ENCODE data around the gene BIRC3.
"Not testable (repeated sequence)": the region's sequence is repeated elsewhere in the genome, so short reads cannot be mapped to it uniquely, and the experiment has no call there.

The BIRC3 gene

DNA sequence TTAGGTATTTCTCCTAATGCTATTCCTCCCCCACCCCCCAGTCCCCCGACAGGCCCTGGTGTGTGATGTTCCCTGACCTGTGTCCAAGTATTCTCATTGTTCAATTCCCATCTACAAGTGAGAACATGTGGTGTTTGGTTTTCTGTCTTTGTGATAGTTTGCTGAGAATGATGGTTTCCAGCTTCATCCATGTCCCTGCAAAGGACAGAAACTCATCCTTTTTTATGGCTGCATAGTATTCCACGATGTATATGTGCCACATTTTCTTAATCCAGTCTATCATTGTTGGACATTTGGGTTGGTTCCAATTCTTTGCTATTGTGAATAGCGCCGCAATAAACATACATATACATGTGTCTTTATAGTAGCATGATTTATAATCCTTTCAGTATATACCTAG lies 20.5 kb upstream of the BIRC3 start:
- not testable (repeated sequence) for DNase-seq

DNA sequence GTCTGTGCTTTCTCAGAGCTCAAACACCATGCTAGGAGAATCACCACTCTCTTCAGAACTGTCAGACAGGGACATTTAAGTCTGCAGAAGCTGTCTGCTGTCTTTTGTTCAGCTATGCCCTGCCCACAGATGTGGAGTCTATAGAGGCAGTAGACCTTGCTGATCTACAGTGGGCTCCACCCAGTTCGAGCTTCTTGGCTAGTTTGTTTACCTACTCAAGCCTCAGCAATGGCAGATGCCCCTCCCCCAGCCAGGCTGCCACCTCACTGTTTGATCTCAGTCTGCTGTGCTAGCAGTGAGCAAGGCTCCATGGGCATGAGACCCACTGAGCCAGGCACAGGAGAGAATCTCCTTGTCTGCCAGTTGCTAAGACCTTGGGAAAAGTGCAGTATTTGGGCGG lies 16.4 kb upstream of the BIRC3 start:
- not testable (repeated sequence) for DNase-seq

DNA sequence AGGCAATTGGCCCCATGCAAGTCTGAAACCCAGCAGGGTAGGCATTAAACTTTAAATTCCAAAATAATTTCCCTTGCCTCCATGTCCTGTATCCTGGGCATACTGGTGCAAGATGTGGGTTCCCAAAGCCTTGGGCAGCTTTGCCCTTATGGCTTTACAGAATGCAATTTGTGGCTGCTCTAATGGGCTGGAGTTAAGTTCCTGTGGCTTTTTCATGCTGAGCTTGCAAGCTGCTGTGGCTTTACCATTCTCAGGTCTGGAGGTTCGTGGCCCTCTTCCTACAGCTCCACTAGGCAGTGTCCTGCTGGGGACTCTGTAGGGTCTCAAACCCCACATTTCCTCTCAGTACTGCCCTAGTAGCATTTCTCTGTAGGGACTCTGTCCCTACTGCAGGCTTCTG lies 15.0 kb upstream of the BIRC3 start:
- DNase-seq: no peak

DNA sequence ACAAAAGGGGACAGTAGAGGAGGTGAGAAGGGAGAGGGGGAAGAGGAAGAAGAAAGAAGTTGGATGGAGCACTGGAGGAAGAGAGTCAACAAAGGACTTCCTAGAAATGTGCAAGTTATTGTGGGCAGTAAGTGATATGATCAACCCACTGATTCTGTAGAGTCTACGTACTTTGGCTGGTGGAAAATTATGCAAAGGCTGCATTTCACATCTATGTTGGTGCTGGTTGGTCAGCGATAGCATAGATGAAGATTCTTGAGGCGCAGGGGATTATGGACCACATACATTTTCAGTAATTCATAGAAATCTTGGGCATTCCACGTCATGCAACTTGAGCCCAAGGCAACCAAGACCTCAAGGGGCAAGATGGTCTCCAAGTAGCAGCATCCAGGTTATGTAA lies 12.6 kb upstream of the BIRC3 start:
- no peak for DNase-seq

DNA sequence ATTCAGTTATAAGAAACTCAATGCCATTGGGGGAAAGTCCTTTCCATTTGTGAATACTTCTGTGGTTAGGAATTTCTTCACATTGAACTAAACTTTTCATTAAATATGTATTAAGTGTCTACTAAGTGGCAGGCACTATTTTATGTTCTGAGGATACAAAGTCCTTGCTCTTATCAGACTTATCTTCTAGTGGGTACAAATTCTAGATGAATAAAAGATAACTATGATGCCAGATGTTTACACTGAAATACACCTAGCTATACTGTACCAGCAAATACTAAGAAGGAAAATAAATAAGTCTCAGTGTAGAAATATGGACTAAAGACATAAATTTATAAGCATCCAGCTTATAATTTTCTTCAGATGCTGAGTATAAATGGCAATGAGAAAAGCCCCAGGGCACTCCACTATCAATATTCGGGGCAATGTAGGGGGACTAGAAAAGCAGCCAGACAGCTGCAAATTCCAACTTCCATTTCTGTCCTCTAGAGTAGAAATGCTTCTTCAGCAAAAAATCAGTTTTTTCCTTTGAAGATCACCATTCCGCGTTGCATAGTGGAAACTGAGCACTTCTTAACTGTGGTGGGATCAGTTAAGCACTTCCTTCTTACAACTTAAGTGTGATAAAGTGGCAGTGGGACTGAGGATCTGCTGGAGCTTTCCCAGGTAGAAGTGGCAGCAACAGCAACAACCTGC lies 11.8 kb upstream of the BIRC3 start:
- no peak for DNase-seq

GRCh38 chr11:102306048-102306597 lies 11.2 kb upstream of the BIRC3 start:
- peak in 1 of 2 experiments; percentile 30 for DNase-seq

GRCh38 chr11:102306817-102307726 lies 10.2 kb upstream of the BIRC3 start:
- DNase-seq: no peak

- DNase-seq: no peak
Measured at GRCh38 chr11:102307727-102308038, 9.6 kb upstream of the BIRC3 start.

GRCh38 chr11:102309621-102310541 lies 7.4 kb upstream of the BIRC3 start:
- DNase-seq: no peak

DNA sequence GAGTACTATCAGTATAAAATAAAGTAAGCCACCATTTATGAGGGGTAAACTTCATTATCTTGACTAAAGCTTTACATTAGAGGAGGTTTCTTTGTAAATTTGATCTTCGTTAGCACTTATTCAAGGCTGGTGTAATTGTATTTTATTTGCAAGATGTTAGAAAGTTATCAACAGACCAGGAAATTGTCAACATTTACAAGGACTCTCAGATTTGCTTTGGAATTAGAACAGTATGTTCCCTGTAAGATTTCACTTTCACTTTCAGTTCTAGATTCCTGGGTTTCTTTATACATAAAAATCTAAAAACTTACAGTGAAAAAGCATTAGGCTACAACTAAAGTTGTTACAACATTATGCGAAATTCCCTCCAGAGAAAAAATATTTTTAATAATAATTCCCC lies 4.6 kb upstream of the BIRC3 start:
- DNase-seq: no peak

DNA sequence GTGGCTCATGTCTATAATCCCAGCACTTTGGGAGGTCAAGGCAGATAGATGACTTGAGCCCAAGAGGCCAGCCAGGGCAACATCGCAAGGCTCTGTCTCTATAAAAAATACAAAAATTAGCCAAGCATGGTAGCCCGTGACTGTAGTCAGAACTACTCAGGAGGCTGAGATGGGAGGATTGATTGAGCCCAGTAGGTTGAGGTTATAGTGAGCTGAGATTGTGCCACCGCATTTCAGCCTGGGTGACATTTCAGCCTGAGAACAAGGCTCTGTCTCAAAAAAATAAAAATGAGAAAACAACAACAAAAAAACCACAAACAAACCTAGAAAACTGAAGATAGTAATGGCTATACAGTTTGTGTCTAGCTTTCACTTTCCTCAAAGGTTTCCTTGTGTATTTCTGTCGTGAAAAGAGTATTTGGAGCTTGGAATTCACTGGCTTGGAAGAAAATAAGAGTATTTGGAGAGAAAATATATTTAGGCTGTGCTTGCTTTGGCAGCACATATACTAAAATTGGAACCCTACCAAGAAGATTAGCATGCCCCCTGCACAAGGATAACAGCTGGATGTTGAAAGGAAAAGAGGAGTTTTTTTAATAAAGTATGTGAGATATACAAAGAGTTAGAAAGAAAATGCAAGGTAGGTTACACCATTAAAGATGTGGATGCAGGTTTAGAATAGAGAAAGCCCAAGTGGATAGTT lies 3.9 kb upstream of the BIRC3 start:
- DNase-seq: no peak

DNA sequence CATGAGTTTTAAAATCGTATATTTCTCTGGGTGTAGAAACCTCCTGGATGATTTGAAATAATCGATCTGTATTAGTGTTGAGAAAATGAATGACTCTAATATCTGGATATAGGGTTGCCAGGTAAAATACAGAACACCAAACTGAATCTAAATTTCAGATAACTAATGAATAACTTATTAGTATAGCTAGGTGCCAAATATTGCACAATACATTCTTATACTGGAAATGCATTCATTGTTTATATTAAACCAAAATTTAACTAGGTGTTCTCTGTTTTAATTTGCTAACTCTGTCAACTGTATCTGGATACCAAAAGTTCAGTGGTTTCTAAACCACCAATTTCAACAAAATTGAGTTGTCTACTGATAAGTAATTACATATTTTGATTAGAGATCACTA lies 2.5 kb upstream of the BIRC3 start:
- DNase-seq: no peak

DNA sequence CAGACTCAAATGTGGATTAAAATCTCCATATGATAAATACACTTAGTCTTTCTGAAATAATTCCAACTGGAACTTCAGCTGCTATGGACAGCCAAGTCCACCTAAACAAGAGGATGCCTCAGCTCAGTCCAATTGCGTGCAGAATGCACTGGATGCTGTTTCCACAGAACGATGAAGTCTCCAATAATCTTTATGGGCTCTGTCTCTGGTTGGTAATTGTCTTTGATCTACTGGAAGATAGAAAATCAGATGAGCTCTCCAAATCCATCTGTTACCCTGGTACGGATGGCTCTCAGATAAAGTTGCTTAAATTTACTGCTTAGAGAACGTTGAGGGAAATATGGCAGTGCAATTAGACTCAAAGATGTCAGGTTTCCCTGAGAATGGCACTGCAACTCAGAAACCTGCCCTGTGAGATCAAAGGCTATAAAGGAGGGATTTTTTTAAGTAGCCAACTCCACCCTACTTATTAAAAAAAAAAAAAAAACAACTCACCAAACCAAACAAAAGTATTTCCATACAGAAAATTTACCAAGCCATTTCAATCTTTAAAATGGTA lies 859 bp upstream of the BIRC3 start:
- no peak for DNase-seq

GRCh38 chr11:102317768-102318103 lies 452 bp downstream of the BIRC3 start:
- no peak for DNase-seq

GRCh38 chr11:102318469-102318868 lies 1.2 kb downstream of the BIRC3 start:
- DNase-seq: no peak

DNA sequence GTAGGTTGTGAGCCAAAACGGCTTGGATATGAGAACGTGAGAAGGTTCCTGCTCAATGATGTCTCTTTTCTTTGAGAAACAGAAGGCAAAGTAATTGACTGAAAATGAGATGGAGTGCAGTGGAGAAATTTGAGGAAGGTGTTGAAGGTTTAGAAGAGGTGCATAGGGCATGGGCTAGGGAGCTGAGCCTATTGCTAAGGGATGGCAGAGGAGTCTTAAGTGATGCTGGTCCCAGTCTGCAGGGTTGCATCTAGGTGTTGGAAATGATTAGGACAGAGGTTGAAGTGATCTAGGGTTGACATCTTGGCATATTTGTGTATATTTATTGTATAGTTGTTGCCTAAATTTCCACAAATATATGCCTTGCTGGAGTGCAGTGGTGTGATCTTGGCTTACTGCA lies 2.3 kb downstream of the BIRC3 start:
- no peak for DNase-seq

DNA sequence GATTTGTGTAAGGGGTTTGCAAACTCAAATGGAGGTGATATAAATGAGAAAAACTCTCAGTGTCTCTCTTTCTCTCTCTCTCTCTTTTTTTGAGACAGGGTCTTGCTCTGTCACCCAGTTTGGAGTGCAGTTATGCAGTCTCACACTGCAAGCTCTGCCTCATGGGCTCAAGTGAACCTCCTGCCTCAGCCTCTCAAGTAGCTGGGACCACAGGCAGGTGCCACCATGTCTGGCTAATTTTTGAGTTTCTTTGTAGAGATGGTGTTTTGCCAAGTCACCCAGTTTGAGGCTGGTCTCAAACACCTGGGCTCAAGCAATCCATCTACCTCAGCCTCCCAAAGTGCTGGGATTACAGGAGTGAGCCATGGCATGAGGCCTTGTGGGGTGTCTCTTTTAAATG lies 2.9 kb downstream of the BIRC3 start:
- DNase-seq: no peak

DNA sequence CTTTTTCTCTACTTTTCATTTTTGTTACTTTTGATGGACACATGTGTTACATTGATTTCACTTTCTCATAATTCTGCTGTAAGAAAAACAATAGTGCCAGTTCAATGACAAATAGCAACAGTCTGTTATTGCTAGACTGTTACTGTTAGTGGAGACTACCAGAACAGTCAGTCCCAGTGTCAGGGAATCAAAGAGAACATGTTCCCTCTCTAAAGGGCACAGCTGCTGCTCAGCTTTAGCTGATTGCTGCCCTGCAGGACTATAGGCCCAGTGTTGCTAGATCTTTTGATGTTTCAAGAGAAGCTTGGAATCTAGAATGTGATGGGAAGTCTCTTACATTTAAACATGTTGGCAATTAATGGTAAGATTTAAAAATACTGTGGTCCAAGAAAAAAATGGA lies 3.4 kb downstream of the BIRC3 start:
- DNase-seq: no peak

DNA sequence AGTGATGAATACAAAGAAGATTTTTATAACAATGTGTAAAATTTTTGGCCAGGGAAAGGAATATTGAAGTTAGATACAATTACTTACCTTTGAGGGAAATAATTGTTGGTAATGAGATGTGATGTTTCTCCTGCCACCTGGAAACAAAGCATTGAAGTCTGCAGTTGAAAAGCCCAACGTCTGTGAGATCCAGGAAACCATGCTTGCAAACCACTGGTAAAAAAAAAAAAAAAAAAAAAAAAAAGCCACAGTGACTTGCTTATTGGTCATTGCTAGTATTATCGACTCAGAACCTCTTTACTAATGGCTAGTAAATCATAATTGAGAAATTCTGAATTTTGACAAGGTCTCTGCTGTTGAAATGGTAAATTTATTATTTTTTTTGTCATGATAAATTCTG lies 5.3 kb downstream of the BIRC3 start:
- DNase-seq: no peak

DNA sequence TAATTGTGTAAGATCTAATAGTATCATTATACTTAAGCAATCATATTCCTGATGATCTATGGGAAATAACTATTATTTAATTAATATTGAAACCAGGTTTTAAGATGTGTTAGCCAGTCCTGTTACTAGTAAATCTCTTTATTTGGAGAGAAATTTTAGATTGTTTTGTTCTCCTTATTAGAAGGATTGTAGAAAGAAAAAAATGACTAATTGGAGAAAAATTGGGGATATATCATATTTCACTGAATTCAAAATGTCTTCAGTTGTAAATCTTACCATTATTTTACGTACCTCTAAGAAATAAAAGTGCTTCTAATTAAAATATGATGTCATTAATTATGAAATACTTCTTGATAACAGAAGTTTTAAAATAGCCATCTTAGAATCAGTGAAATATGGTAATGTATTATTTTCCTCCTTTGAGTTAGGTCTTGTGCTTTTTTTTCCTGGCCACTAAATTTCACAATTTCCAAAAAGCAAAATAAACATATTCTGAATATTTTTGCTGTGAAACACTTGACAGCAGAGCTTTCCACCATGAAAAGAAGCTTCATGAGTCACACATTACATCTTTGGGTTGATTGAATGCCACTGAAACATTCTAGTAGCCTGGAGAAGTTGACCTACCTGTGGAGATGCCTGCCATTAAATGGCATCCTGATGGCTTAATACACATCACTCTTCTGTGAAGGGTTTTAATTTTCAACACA lies 6.4 kb downstream of the BIRC3 start:
- DNase-seq: no peak

GRCh38 chr11:102325088-102325487 lies 7.8 kb downstream of the BIRC3 start:
- DNase-seq: no peak

DNA sequence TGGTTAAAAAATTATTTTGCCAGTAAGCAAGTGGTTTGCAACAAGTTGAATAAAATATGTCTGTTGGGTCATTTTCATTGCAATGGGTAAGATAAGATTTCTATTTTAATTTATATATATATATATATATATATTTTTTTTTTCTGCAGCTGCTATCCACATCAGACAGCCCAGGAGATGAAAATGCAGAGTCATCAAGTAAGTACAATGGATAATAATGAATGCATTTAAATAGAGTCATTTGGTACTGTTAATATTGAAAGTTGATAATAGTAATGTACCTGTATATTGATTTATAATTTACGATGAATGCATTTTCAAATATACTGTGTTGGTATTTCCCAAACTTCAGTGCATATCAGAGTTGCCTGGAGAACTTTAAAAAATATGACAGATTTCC lies 11.5 kb downstream of the BIRC3 start:
- DNase-seq: no peak

Data from NCI-H1930 (cell line).